PC-3 (cell line): ENCODE measurements around the gene STAC3. TPM values are rescaled to one million over a fixed set of nuclear protein-coding genes. Genes with fewer than 3 reads are reported as not detected.

ENCODE experiments used
- ATAC-seq: fragments of 200-7000 bp; cut with Tn5 transposase; 2 replicates; pipeline ENCODE4 v1.9.1; 2020; ENCODE audit warnings: mild to moderate bottlenecking, moderate library complexity
- BruUV-seq: library from RNA; stranded (reverse); fragments of 400-500 nt; replicated peaks from 2 replicates; lab custom pipeline; 2021; lab: Mats Ljungman, UMichigan
- CTCF ChIA-PET: fragments of 300-600 bp; sonication (Branson Sonifier 250); formaldehyde crosslinking; loops from one replicate; lab custom pipeline; 2022; ENCODE audit warnings: antibody characterized with exemption; lab: Charles Lee
- POLR2A ChIA-PET: fragments of 300-600 bp; sonication (Branson Sonifier 250); formaldehyde crosslinking; loops from one replicate; lab custom pipeline; 2022; ENCODE audit warnings: antibody characterized with exemption; ENCODE audit not compliant: unreplicated experiment; lab: Charles Lee
- DNase-seq: peaks from one replicate; pipeline ENCODE4 v3.0.0-alpha.2; 2015
- H2AFZ ChIP-seq: fragments of 300-600 bp; sonication (generic); 2 replicates; pipeline ENCODE4 v1.6.0; 2016; ENCODE audit warnings: antibody characterized with exemption, low read length
- H3F3A ChIP-seq: fragments of 300-600 bp; sonication (generic); one replicate; pipeline ENCODE4 v1.6.0; 2017; ENCODE audit warnings: antibody characterized with exemption, low read length, control low read depth, mild to moderate bottlenecking; ENCODE audit not compliant: unreplicated experiment
- H3K27ac ChIP-seq: fragments of 300-600 bp; sonication (generic); 2 replicates; pipeline ENCODE4 v1.5.1; 2016; ENCODE audit warnings: mild to moderate bottlenecking, low read length
- H3K27me3 ChIP-seq: fragments of 300-600 bp; sonication (generic); 2 replicates; pipeline ENCODE4 v1.6.1; 2016; ENCODE audit warnings: low read length, mixed read lengths
- H3K36me3 ChIP-seq: fragments of 300-600 bp; sonication (generic); 2 replicates; pipeline ENCODE4 v1.6.1; 2016; ENCODE audit warnings: low read depth, mixed run types, low read length, mixed read lengths
- H3K4me1 ChIP-seq: fragments of 300-600 bp; sonication (generic); 2 replicates; pipeline ENCODE4 v1.5.1; 2016; ENCODE audit warnings: low read length; ENCODE audit not compliant: insufficient read depth
- H3K4me2 ChIP-seq: fragments of 300-600 bp; sonication (generic); 2 replicates; pipeline ENCODE4 v1.6.0; 2016; ENCODE audit warnings: low read length
- H3K4me3 ChIP-seq: fragments of 300-600 bp; sonication (generic); 2 replicates; pipeline ENCODE4 v1.5.1; 2016; ENCODE audit warnings: mild to moderate bottlenecking, low read length, mixed read lengths
- H3K79me2 ChIP-seq: fragments of 300-600 bp; sonication (generic); 2 replicates; pipeline ENCODE4 v1.6.1; 2017; ENCODE audit warnings: low read length, mixed read lengths
- H3K9ac ChIP-seq: fragments of 300-600 bp; sonication (generic); 2 replicates; pipeline ENCODE4 v1.6.0; 2016; ENCODE audit warnings: mild to moderate bottlenecking, low read length
- H3K9me2 ChIP-seq: fragments of 300-600 bp; sonication (generic); replicated peaks from 2 replicates; pipeline ENCODE4 v1.6.1; 2016; ENCODE audit warnings: mixed run types, low read length, mixed read lengths
- H3K9me3 ChIP-seq: fragments of 300-600 bp; sonication (generic); 2 replicates; pipeline ENCODE4 v1.6.1; 2016; ENCODE audit warnings: low read length, mixed read lengths
- H4K20me1 ChIP-seq: fragments of 300-600 bp; sonication (generic); 2 replicates; pipeline ENCODE4 v1.6.1; 2016; ENCODE audit warnings: low read length, mixed read lengths
- CTCF ChIP-seq: fragments of 300-600 bp; sonication (generic); conservative IDR thresholded peaks from 2 replicates; pipeline ENCODE4 v1.5.1; 2017; ENCODE audit warnings: antibody characterized with exemption, low read depth, mild to moderate bottlenecking, low read length
- EZH2 ChIP-seq: fragments of 300-600 bp; sonication (generic); IDR thresholded peaks from one replicate; pipeline ENCODE4 v1.6.1; 2017; ENCODE audit warnings: antibody characterized with exemption, mild to moderate bottlenecking, low read length; ENCODE audit not compliant: unreplicated experiment
- EZH2phosphoT487 ChIP-seq: fragments of 300-600 bp; sonication (generic); IDR thresholded peaks from 2 replicates; pipeline ENCODE4 v1.6.1; 2018; ENCODE audit warnings: mild to moderate bottlenecking, antibody characterized with exemption, low read length, borderline replicate concordance
- intact Hi-C: fragments of 100-400 bp; cut with micrococcal nuclease; formaldehyde crosslinking; loops from 2 replicates; pipeline ENCODE4 v1.9.0; 2023
- total RNA-seq: library from RNA; depleted of rRNA; stranded (reverse); fragments of >200 nt; gene quantifications from 2 replicates; pipeline ENCODE4 v1.2.3, GENCODE V29; 2014

Gene STAC3
- total RNA-seq, 1 experiment from 2014 or later = 1.8 TPM

- H3K79me2 ChIP-seq = no peaks in the 10 kb centered on the region
- POLR2A ChIA-PET = interaction anchor here (1.0 kb wide), 1 partner anchor 11 kb away, joined by 4 read pairs; no protein-coding TSS in a partner anchor
- TF ChIP-seq CTCF = no peak
- TF ChIP-seq EZH2 = no peak
- TF ChIP-seq EZH2phosphoT487 = no peak
- H2AFZ ChIP-seq = peak overlapping the region; percentile 79
- no peaks in the 10 kb centered on the region for H3K36me3 ChIP-seq
- peak; percentile 27 for DNase-seq
- H3K27me3 ChIP-seq = peaks cover 16% of the 10 kb centered on the region
- ATAC-seq = 0 out of 2 replicates have a peak, but pooled peaks have one; percentile 4
- no TSS peak for BruUV-seq
- peak overlapping the region; percentile 98 for H3K4me2 ChIP-seq
- intact Hi-C loops = no loop called here
- H3K9me3 ChIP-seq = no peaks in the 10 kb centered on the region
- H3K4me1 ChIP-seq = peaks cover 33% of the 10 kb centered on the region
- CTCF ChIA-PET = interaction anchor here (0.9 to 1.3 kb wide), 2 partner anchors 11 to 27 kb away, joined by 3 to 10 read pairs; partner anchors contain the start of gene SHMT2
- no peaks in the 10 kb centered on the region for H3F3A ChIP-seq
- H3K9ac ChIP-seq = no peak overlapping the region
- H3K4me3 ChIP-seq = peak overlapping the region; percentile 70
- H4K20me1 ChIP-seq = no peaks in the 10 kb centered on the region
- no peak overlapping the region for H3K27ac ChIP-seq
- H3K9me2 ChIP-seq = no peaks in the 10 kb centered on the region
These were observed 10.0 kb downstream of the STAC3 start for GRCh38 chr12:57240926-57241401.

- Histone ChIP-seq H3K79me2 (no peaks in the 10 kb centered on the region), H3K9ac (peak overlapping the region; percentile 31; the same call in 1 of the 2 replicates), H3K4me1 (peaks cover 33% of the 10 kb centered on the region), H3K4me3 (peak overlapping the region; percentile 70), H3K4me2 (peak overlapping the region; percentile 98), H3K36me3 (no peaks in the 10 kb centered on the region), H3K27me3 (peaks cover 16% of the 10 kb centered on the region), H3K27ac (no peak overlapping the region), H2AFZ (peak overlapping the region; percentile 79), H3K9me2 (no peaks in the 10 kb centered on the region), H4K20me1 (no peaks in the 10 kb centered on the region), H3F3A (no peaks in the 10 kb centered on the region), H3K9me3 (no peaks in the 10 kb centered on the region)
- intact Hi-C loops = no loop called here
- DNase-seq (peak; percentile 55), ATAC-seq (peak; percentile 15)
- no peak for TF ChIP-seq EZH2phosphoT487
- TF ChIP-seq CTCF = 0 out of 2 replicates have a peak, but pooled peaks have one; percentile 18
- TSS peak; percentile 88 for BruUV-seq
- ChIA-PET CTCF (interaction anchor here (0.9 to 1.3 kb wide), 2 partner anchors 11 to 27 kb away, joined by 3 to 10 read pairs; partner anchors contain the start of gene SHMT2), POLR2A (interaction anchor here (0.6 to 1.0 kb wide), 2 partner anchors 10 to 116 kb away, joined by 3 to 4 read pairs; no protein-coding TSS in a partner anchor)
These were observed 10.7 kb downstream of the STAC3 start for GRCh38 chr12:57240066-57240921.
